ENCODE data around the gene HOMER2. TPM values are rescaled to one million over a fixed set of nuclear protein-coding genes. Genes with fewer than 3 reads are reported as not detected.

Gene HOMER2
- total RNA-seq, 1 donor from 2014 or later = 9.4 TPM

DNA sequence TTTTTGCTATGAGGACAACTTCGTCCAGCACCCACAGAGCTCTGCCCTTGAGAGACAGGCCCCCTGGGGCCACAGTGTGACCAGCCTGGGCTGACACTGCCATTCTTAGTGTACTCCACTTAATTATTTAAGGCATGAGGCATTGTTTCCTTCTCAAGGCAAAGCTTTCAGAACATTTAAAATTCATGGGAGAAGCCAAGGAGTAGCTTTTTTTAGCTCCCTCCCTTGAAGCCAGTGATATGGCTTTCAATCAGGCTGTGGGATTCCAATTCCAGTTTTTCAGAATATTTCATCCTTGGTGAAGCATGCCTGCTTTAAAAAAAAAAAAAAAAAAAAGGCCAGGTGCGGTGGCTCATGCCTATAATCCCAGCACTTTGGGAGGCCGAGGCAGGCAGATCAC, 21.3 kb downstream of the HOMER2 start:
- H3K4me3 Mint-ChIP-seq = no peak overlapping the region

GRCh38 chr15:82930461-82930860, 22.1 kb downstream of the HOMER2 start:
- ChIA-PET POLR2A (no interaction called here), CTCF (no interaction called here)
- H3K27ac Mint-ChIP-seq = no peak overlapping the region
- no peaks in the 10 kb centered on the region for H3K27me3 Mint-ChIP-seq
- no peaks in the 10 kb centered on the region for H3K9me3 Mint-ChIP-seq
- H3K4me3 Mint-ChIP-seq = no peak overlapping the region
- no peak for ATAC-seq (ENCODE audit: low read depth)
- TF ChIP-seq, protein P1, sequence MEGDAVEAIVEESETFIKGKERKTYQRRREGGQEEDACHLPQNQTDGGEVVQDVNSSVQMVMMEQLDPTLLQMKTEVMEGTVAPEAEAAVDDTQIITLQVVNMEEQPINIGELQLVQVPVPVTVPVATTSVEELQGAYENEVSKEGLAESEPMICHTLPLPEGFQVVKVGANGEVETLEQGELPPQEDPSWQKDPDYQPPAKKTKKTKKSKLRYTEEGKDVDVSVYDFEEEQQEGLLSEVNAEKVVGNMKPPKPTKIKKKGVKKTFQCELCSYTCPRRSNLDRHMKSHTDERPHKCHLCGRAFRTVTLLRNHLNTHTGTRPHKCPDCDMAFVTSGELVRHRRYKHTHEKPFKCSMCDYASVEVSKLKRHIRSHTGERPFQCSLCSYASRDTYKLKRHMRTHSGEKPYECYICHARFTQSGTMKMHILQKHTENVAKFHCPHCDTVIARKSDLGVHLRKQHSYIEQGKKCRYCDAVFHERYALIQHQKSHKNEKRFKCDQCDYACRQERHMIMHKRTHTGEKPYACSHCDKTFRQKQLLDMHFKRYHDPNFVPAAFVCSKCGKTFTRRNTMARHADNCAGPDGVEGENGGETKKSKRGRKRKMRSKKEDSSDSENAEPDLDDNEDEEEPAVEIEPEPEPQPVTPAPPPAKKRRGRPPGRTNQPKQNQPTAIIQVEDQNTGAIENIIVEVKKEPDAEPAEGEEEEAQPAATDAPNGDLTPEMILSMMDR (IDR thresholded peaks at IDR 0.05) = no peak
- no peaks in the 10 kb centered on the region for H3K36me3 Mint-ChIP-seq (ENCODE audit: low read depth)
- intact Hi-C loops (cut with micrococcal nuclease) = no loop called here
- no peak for DNase-seq
- H3K4me1 Mint-ChIP-seq = no peaks in the 10 kb centered on the region

More for the DNA sequence above, 21.3 kb downstream of the HOMER2 start:
- Mint-ChIP-seq H3K27me3 (no peaks in the 10 kb centered on the region), H3K9me3 (no peaks in the 10 kb centered on the region), H3K36me3 (ENCODE audit: low read depth) (no peaks in the 10 kb centered on the region), H3K4me1 (no peaks in the 10 kb centered on the region), H3K27ac (no peak overlapping the region)
- no peak for DNase-seq
- ATAC-seq (ENCODE audit: low read depth) = no peak
- intact Hi-C loops (cut with micrococcal nuclease) = no loop called here
- POLR2A ChIA-PET = no interaction called here
- TF ChIP-seq, protein P1 (IDR thresholded peaks at IDR 0.05) = no peak
- CTCF ChIA-PET = no interaction called here

DNA sequence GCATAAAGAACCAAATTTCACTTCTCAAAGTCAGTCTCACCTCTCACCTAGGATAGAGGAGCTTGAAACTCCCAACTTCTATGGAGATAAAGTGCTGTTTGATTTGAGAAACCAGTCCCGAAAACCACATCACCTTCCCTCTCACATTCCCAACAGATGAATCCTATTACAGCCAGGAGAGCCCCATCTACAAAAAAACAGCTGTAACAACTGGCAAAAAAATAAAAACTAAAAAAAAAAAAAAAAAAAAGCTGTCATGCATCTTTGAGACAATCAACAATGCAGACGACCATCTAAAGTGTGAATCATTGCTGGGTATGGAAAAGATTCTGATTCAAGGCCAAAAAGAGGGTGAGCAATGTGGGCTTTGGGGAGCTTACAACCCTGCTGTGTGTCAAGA, 23.8 kb downstream of the HOMER2 start:
- TF ChIP-seq, protein P1 (IDR thresholded peaks at IDR 0.05) = no peak
- ATAC-seq (ENCODE audit: low read depth) (no peak), DNase-seq (no peak)
- CTCF ChIA-PET = no interaction called here
- no peaks in the 10 kb centered on the region for H3K9me3 Mint-ChIP-seq
- POLR2A ChIA-PET = no interaction called here
- no peak overlapping the region for H3K27ac Mint-ChIP-seq
- H3K4me1 Mint-ChIP-seq = no peaks in the 10 kb centered on the region
- intact Hi-C loops (cut with micrococcal nuclease) = no loop called here
- no peaks in the 10 kb centered on the region for H3K36me3 Mint-ChIP-seq (ENCODE audit: low read depth)
- H3K27me3 Mint-ChIP-seq = no peaks in the 10 kb centered on the region
- H3K4me3 Mint-ChIP-seq = no peak overlapping the region

GRCh38 chr15:82923744-82924143, 28.8 kb downstream of the HOMER2 start:
- ATAC-seq (ENCODE audit: low read depth) (no peak), DNase-seq (no peak)
- TF ChIP-seq, protein P1 (IDR thresholded peaks at IDR 0.05) = no peak
- ChIA-PET CTCF (no interaction called here), POLR2A (no interaction called here)
- Mint-ChIP-seq H3K27ac (no peak overlapping the region), H3K9me3 (no peaks in the 10 kb centered on the region), H3K4me1 (no peaks in the 10 kb centered on the region), H3K4me3 (no peak overlapping the region), H3K36me3 (ENCODE audit: low read depth) (no peaks in the 10 kb centered on the region), H3K27me3 (no peaks in the 10 kb centered on the region)
- intact Hi-C loops (cut with micrococcal nuclease) = no loop called here

- intact Hi-C loops (cut with micrococcal nuclease) = no loop called here
- POLR2A ChIA-PET = no interaction called here
- Mint-ChIP-seq H3K27me3 (no peaks in the 10 kb centered on the region), H3K4me3 (no peak overlapping the region), H3K36me3 (ENCODE audit: low read depth) (no peaks in the 10 kb centered on the region), H3K27ac (no peak overlapping the region), H3K4me1 (no peaks in the 10 kb centered on the region), H3K9me3 (no peaks in the 10 kb centered on the region)
- ATAC-seq (ENCODE audit: low read depth) (no peak), DNase-seq (no peak)
- CTCF ChIA-PET = no interaction called here
- TF ChIP-seq, protein P1 (IDR thresholded peaks at IDR 0.05) = no peak
Observed at GRCh38 chr15:82922737-82923136, 29.8 kb downstream of the HOMER2 start.

All from activated B cell treated with CpG ODN at 0.5 μM for 24 hours (primary cell).